ENCODE measurements around the gene RILPL2. TPM values are rescaled to one million over a fixed set of nuclear protein-coding genes. Genes with fewer than 3 reads are reported as not detected.
A peak's percentile ranks its signal among the peaks of the same experiment; 100 is the strongest.

The RILPL2 gene
- total and polyA plus RNA-seq, 9 of the 15 experiments (the other 6 are each of a cell fraction or from before 2014, with no cell fraction given) = 0.61 to 5.8 (median 4.3) TPM

DNA sequence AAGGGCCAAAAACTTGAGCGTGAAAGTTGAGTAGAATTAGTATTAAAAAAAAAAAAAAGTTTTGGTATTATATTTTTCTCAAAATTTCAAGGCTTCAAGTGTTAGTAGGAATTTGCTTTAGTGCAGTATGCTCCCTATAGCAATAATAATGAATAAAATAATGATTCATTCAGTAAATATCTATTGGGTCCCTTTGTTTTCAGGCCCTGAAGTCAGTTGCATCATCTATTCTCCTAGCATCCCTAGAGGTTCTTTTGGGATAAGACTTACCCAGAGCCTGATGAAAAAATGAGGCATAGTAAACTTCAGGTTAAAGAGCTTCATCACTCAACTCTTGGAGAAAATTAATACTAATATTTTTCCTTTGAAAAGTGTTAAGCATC is 51.5 kb downstream of the RILPL2 start (continued):
- TF ChIP-seq ZFPM2 (CRISPR knock-in tag; IDR thresholded peaks at IDR 0.05) (no peak), PTRF (tag; IDR thresholded peaks at IDR 0.05) (no peak), ZNF695 (CRISPR knock-in tag; IDR thresholded peaks at IDR 0.05) (no peak), TRIM28 (IDR thresholded peaks at IDR 0.05) (no peak), ELF1 (tag; IDR thresholded peaks at IDR 0.05) (no peak), ETS2 (tag; IDR thresholded peaks at IDR 0.05; ENCODE audit: borderline replicate concordance, poor library complexity, severe bottlenecking) (no peak), KDM1A (IDR thresholded peaks at IDR 0.05) (no peak), SUPT5H (IDR thresholded peaks at IDR 0.05) (no peak), JUND (IDR thresholded peaks at IDR 0.05; ENCODE audit: borderline replicate concordance, low read depth, low read length) (peak; percentile 46; the same call in 1 of the 2 replicates), JUND (tag; IDR thresholded peaks at IDR 0.05; ENCODE audit: borderline replicate concordance, low read depth, low read length) (no peak), CEBPG (CRISPR knock-in tag; IDR thresholded peaks at IDR 0.05) (peak; percentile 79), CEBPG (tag; conservative IDR thresholded peaks at IDR 0.05 in 1 of 2, IDR thresholded peaks at IDR 0.05 in 1 of 2) (peak; percentile 69 to 84), CXXC5 (CRISPR knock-in tag; IDR thresholded peaks at IDR 0.05) (no peak), ZNF316 (IDR thresholded peaks at IDR 0.05) (no peak), TBP (optimal IDR thresholded peaks at IDR 0.05; ENCODE audit: low read depth, low read length) (no peak), ZNF232 (CRISPR knock-in tag; IDR thresholded peaks at IDR 0.05) (0 out of 2 replicates have a peak, but pooled peaks have one; percentile 1), ZZZ3 (IDR thresholded peaks at IDR 0.05) (no peak), FOXK1 (CRISPR knock-in tag; IDR thresholded peaks at IDR 0.05; ENCODE audit: borderline replicate concordance) (no peak), SMAD4 (CRISPR knock-in tag; conservative IDR thresholded peaks at IDR 0.05) (no peak), CEBPB (tag; IDR thresholded peaks at IDR 0.05) (peak; percentile 21)
- TF ChIP-seq, protein P1, sequence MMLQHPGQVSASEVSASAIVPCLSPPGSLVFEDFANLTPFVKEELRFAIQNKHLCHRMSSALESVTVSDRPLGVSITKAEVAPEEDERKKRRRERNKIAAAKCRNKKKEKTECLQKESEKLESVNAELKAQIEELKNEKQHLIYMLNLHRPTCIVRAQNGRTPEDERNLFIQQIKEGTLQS (IDR thresholded peaks at IDR 0.05) = peak; percentile 74
- TF ChIP-seq, protein P1 (CRISPR knock-in tag; conservative IDR thresholded peaks at IDR 0.05) = no peak; the same call in 1 of the 2 replicates
- TF ChIP-seq, protein P2, sequence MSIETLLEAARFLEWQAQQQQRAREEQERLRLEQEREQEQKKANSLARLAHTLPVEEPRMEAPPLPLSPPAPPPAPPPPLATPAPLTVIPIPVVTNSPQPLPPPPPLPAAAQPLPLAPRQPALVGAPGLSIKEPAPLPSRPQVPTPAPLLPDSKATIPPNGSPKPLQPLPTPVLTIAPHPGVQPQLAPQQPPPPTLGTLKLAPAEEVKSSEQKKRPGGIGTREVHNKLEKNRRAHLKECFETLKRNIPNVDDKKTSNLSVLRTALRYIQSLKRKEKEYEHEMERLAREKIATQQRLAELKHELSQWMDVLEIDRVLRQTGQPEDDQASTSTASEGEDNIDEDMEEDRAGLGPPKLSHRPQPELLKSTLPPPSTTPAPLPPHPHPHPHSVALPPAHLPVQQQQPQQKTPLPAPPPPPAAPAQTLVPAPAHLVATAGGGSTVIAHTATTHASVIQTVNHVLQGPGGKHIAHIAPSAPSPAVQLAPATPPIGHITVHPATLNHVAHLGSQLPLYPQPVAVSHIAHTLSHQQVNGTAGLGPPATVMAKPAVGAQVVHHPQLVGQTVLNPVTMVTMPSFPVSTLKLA (conservative IDR thresholded peaks at IDR 0.05) = 0 out of 4 replicates have a peak, but pooled peaks of 1 of the 2 experiments have one; percentile 13
- TF ChIP-seq, protein P3, sequence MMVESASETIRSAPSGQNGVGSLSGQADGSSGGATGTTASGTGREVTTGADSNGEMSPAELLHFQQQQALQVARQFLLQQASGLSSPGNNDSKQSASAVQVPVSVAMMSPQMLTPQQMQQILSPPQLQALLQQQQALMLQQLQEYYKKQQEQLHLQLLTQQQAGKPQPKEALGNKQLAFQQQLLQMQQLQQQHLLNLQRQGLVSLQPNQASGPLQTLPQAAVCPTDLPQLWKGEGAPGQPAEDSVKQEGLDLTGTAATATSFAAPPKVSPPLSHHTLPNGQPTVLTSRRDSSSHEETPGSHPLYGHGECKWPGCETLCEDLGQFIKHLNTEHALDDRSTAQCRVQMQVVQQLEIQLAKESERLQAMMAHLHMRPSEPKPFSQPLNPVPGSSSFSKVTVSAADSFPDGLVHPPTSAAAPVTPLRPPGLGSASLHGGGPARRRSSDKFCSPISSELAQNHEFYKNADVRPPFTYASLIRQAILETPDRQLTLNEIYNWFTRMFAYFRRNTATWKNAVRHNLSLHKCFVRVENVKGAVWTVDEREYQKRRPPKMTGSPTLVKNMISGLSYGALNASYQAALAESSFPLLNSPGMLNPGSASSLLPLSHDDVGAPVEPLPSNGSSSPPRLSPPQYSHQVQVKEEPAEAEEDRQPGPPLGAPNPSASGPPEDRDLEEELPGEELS (CRISPR knock-in tag; IDR thresholded peaks at IDR 0.05; ENCODE audit: borderline replicate concordance) = no peak

Data from K562 (cell line).